ENCODE results near the gene SLC8A1.
"Not testable (repeated sequence)": the region's sequence is repeated elsewhere in the genome, so short reads cannot be mapped to it uniquely, and the experiment has no call there.

The SLC8A1 gene

GRCh38 chr2:40096360-40096759 is 355.5 kb downstream of the SLC8A1 start:
- DNase-seq, result no peak

DNA sequence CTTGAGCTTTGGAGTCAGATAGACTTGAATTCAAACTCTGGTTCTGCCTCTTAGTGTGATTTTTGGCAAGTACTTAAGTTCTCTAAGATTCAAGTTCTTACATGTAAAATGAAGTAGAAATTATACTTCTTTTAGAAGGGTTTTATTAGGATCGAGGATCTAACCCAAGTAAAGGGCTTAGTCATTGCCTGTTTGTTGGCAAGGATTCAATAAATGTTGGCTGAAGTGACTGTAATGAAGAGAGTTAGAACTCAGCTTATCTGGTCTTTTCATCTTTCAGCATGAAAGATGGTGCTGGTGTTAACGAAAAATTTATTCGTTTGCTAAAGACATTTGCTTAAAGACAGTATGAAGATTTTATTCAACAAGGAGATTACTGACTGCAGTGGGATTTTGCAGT is 356.9 kb downstream of the SLC8A1 start:
- DNase-seq, result no peak

- no peak for DNase-seq
Observed at GRCh38 chr2:40094451-40094850, 357.4 kb downstream of the SLC8A1 start.

DNA sequence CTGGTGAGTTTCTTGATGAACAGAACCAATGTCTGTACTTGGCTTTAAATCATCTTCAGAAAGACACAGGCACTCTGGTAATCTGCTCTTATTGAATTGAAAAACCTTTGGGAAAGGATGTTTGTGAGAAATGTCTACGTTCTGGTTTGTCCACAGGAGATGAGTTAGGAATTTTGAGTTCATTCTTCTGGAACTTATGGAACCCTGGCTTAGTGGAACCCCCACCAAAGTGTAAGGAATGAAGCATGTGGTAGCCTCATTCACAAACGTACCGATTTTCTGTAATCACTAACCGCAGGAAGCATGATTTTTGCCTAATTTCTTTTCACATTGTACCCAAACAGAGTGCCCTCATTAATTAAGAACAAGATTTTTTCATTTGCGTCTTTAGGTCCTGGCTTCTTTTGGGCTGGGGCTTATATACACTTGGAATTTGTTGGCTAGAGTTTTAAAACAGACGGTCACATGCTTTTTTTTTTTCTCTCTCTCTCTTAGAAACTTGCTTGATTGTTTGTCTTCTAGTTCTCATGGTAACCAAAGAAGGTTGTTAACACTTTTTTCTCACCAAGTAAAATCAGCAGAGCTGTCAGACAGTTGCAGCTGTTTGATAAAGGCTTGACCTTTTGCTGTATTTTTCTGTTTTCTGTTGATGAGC is 358.7 kb downstream of the SLC8A1 start:
- DNase-seq, result no peak

- DNase-seq, result no peak
Observed at GRCh38 chr2:40090044-40090443, 361.8 kb downstream of the SLC8A1 start.

- peak; percentile 5 for DNase-seq
Observed at GRCh38 chr2:40087927-40088326, 364.0 kb downstream of the SLC8A1 start.

GRCh38 chr2:40087434-40087833 is 364.5 kb downstream of the SLC8A1 start:
- peak; percentile 51 for DNase-seq

- DNase-seq, result no peak
Observed at GRCh38 chr2:40085786-40086185, 366.1 kb downstream of the SLC8A1 start.

- DNase-seq, result not testable (repeated sequence)
Observed at GRCh38 chr2:40073336-40073735, 378.6 kb downstream of the SLC8A1 start.

DNA sequence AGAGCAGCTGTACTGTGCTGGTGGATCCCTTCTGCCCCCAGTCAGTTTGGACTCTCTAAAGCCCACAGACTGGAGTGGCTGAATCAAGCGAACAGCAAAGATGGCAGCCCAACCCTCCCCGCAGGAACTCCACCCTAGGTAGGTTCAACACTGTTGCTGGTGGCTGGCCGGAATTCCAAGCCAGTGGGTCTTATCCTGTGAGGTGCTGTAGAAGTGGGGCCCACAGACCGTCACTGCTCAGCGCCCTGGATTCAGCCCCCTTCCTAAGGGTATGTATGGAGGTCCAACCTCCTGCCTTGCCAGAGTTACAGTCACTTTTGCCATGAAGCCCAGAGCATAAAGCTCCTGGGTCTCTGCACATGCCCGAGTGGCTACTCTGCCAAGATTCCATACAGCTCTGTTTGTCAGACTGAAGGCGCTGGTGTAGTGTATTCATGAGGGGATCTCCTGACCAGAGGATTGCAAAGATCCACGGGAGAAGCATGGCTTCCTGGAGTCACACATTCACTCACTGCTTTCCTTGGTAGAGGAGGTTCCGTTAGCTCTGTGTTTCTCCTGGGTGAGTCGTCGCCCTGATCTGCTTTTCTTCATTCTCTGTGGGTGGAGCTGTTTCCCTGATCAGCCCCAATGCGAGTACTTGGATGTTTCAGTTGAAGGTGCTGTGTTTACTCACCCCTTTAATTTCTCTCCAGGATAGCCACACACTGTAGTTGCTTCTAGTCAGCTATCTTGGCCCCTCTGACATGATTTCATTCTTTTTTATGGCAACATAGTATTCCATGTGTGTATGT is 379.3 kb downstream of the SLC8A1 start:
- DNase-seq, result no peak

DNA sequence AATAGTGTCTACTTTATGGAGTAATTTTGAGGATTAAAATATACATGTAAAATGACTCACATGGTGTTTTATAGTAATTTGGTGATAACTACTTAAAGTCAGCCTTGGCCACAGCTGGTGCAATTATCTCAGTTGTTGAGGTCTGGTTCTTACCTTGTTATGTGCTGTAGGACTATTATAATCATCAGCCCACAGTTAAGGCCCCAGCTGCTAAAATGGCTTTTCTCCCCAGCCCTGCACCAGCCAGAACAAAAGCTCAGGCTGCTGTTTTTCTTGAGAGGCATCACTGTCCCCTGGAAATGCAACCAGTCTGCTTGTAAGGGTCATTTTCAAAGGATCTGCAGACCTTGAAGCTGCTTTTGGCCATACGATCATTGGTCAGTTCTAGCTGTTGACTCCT is 389.5 kb downstream of the SLC8A1 start:
- DNase-seq, result no peak

DNA sequence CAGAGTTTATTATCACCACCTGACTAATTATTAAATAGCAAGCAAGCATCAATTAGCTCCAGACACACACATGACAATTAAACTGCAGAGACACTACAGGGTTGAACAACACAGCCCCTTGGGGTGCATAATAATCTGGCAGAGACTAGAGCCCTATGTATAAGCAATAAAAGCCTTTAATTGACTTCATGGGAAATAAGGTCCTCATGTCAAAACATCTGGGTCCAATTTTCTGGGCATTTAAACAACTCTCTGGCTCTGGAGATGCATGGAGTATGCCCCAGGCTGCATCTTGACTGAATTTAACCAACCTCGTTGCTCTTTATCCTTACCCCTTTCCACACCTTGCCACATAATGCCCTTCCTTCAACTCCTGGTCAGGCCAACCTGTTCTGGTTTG is 402.1 kb downstream of the SLC8A1 start:
- no peak for DNase-seq

DNA sequence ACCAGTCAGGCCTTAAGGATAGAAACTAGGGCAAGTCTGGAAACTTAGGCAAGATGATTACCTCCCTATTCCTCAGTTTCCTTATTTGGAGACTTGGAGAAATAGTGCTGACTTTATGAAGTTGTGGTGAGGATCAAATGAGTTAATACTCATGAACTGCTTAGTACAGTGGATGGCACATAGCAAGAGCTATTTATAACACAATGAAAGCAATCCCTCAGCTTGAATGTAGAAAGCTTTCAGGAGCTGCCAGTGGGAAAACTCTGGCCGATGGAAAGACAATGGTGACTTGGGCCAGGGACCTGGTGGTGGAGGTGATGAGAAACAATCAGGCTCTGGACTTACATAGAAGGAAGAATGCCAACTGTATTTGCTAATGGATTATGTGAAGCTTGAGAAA is 403.4 kb downstream of the SLC8A1 start:
- no peak for DNase-seq

DNA sequence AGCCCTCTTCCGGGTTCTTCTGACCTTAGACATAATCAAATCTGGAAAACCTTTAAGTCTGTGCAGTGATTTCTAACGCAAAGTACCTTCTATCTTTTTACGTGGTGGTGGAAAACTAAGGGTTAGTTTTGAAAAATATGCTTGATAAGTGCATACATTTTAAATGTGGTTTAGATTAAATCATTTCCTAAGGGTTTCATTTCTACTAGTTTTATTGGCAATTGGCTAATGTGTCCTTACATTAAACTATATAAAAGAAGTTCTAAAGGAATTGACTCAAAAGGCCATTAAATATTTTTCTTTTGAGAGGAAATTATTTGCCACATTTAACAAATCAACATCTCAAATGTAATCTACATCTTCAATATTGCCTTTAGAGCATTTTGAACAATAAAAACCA is 404.5 kb downstream of the SLC8A1 start:
- no peak for DNase-seq

Measured in RPMI8226 (cell line).